Embryonic facial prominence (tissue), 1 donor: ENCODE measurements around the gene RAB23.

Experiments
- DNase-seq: peaks from one replicate; pipeline ENCODE4 v3.0.0-alpha.2; 2016; ENCODE audit errors: extremely low spot score

Gene RAB23

DNA sequence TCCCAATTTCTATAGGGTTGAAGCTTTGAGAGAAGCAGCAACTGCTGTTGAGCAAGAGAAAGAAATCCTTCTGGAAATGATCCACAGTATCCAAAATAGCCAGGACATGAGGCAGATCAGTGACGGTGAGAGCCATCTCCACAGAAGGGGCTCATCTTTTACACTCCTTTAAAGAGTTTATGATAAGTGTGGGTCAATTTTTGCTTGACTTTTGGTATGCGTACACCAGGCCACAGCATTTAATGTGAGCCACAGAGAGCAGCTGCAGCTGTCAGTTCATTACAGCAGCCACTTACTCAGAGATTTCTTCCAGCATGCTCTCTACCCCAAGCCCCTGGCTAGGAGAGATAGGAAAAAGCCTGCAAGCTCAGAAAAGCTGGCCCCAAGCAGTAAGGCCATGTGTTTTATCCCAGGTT is 40.1 kb downstream of the RAB23 start:
- DNase-seq = no peak

DNA sequence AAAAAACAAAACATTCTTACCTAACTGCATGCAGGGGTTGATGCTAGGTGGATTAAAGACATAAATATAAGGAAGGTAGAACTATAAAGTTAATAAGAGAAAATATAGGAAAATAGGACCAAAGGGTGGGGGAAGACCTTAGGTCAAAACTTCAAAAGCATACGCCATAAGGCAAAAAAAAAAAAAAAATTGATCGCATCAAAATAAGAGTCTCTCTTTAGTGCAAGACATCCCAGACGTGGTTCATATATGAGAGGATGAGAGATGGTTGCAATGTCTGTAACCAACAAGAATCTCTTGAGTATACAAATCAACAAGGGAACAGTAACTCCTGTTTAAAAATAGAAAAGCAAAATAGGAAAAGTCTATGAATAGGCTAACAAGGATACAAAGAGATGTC is 41.5 kb downstream of the RAB23 start:
- no peak for DNase-seq

DNA sequence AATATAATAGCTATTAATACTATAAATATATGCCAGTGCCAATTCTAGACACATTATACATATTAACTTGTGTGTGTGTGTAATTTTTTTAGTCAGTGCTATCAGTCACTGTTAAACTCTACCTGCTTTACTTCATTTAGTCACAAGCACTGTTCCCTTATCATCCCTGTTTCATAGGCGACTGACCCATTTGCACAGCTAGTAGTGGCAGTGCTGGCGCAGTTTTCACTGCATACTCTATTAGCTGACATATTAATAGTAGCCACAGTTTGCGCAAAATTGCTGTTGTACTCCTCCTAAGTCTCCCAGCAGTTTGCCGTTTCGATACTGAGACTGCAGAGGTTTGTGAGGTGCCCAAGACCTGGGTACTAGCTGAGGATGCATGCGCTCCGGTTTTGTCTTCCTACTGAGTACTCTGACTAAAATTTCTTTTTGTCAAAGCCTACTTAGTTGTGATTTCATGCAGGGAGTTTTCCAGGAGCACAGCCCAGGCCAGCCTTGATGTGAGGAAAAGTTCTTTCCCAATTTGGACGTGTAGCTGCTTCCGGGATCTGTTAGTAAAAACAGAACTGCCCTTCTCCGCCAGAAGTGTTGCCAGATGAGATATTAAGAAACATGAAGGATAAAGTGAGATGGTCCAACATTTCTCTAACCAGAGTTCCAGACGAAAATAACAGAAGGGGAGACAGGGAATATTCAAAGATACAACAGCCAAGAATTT is 44.4 kb downstream of the RAB23 start:
- no peak for DNase-seq

GRCh38 chr6:57174511-57174907 is 47.6 kb downstream of the RAB23 start:
- no peak for DNase-seq

DNA sequence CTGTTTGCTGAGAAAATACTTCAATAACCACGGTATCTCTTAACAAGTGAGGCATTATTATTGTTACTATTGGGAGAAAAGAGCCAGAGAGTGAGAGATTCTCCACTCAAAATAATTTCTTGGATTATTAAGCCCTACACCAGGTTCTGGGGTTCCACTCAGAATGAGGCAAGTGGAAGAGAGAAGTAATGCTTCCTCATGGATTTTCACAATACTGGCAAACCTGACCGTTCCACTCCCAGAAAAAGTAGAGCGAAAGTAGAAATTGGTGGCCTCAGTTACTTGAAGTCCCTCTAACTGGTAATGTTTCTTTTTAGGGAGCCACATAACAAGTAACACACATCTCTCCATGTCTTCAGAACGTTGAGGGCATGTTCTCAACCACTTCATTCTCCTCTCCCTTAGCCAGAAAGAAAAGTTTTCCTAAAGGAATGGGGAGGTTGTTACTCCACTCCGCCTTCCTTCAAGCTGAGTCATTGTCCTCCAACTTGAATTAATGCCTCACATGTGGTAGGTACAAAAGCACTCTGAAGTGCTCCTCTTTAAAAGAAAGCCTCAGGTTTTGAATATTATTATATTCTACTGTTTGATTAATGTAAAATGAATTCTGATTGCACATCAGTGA is 48.1 kb downstream of the RAB23 start:
- DNase-seq = no peak

- DNase-seq = peak; percentile 8
Measured at GRCh38 chr6:57173056-57173885, 48.8 kb downstream of the RAB23 start.

GRCh38 chr6:57172136-57173055 is 49.7 kb downstream of the RAB23 start, which contains the start of gene BAG2:
Gene BAG2 (plus strand): TSS chr6:57172326. CDS start chr6:57172698, 372 bp downstream.
- DNase-seq = peak; percentile 36

GRCh38 chr6:57165080-57165479 is 57.0 kb downstream of the RAB23 start:
- DNase-seq = no peak

DNA sequence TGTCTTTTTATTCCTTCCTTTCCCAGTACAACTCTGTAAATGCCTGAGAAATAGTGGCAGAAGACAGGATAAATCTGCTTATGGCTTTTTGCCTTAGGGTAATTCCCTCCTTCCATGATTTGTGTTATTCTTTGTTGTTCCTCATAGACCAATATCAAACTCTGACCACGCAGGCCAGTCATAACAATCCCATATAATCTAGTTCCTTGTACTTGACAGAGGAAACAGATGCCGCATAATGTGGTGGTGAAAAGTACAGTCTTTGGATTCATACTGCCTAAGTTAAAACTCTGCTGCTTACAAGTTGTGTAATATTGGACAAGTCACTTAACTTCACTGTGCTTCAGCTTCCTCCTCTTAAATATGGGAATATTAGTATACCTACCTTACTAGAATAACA is 58.2 kb downstream of the RAB23 start:
- DNase-seq = no peak

- DNase-seq = no peak
Measured at GRCh38 chr6:57162516-57162915, 59.6 kb downstream of the RAB23 start.

- DNase-seq = no peak
Measured at GRCh38 chr6:57162028-57162427, 60.1 kb downstream of the RAB23 start.

DNA sequence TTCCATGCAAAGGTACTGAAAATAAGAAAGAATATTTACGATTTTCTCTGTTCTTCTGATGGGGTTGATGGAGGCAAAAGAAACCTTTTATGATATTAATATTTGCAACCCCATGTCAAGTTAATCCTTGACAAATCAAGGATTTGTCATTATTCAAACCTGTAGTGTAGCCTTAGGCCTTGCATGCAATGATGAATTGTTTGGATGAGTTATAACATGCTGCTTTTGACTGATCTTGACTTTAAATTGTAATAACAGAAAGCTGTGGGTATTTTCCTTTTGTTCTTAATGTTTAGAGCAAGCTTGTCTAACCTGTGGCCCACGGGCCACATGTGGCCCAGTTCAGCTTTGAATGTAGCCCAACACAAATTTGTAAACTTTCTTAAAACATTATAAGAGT is 63.0 kb downstream of the RAB23 start:
- DNase-seq = no peak

GRCh38 chr6:57158658-57159057 is 63.4 kb downstream of the RAB23 start:
- no peak for DNase-seq

- no peak for DNase-seq
Measured at GRCh38 chr6:57147955-57148858, 73.9 kb downstream of the RAB23 start.

- no peak for DNase-seq
Measured at GRCh38 chr6:57147401-57147800, 74.7 kb downstream of the RAB23 start.

- no peak for DNase-seq
Measured at GRCh38 chr6:57143690-57144089, 78.4 kb downstream of the RAB23 start.

DNA sequence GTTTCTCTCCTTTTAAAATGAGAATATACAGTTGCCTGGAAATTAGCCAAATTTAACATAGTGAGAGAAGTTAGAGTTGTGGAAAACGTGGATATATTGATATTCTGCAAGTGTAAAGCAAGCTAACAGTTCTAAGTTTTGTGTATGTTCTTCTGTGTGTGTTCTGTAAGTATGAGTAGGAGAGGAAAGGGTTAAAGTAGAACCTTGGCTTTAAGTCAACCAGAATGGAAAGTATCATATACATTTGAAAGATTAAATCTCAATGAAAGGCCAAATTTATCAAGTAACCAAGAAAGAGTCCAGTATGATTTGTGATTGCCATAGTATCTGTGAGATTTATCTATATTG is 80.0 kb downstream of the RAB23 start:
- DNase-seq = no peak

- no peak for DNase-seq
Measured at GRCh38 chr6:57141451-57142177, 80.5 kb downstream of the RAB23 start.

DNA sequence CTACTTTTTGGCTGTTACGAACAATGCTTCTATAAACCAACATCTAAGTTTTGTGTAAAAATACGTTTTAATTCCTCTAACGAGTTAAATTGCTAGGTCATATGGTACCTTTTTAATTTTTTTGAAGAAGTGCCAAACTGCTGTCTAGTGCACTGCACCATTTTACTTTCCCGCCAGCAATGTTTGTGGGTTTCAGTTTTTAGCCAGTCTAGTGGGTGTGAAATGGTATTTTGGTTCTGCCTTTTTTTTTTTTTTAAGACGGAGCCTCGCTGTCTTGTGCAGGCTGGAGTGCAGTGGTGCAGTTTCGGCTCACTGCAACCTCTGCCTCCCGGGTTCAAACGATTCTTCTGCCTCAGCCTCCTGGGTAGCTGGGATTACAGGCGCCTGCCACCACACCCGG is 84.1 kb downstream of the RAB23 start:
- no peak for DNase-seq

- no peak for DNase-seq
Measured at GRCh38 chr6:57137350-57137749, 84.8 kb downstream of the RAB23 start.
